C4-2B (cell line): ENCODE results near the gene GLYATL2.

ENCODE experiments used
- CTCF ChIP-seq: fragments of 450-650 bp; conservative IDR thresholded peaks from 2 replicates; pipeline ENCODE4 v1.5.1; 2017; ENCODE audit warnings: mild to moderate bottlenecking
- ZFX ChIP-seq: fragments of 450-650 bp; IDR thresholded peaks from 2 replicates; pipeline ENCODE4 v1.6.1; 2017

GRCh38 chr11:58880625-58881024 lies 36.1 kb upstream of the GLYATL2 start:
- no peak for TF ChIP-seq CTCF
- TF ChIP-seq ZFX: no peak
